Measurements from ENCODE around the gene ORMDL1.
"Not testable (repeated sequence)": the region's sequence is repeated elsewhere in the genome, so short reads cannot be mapped to it uniquely, and the experiment has no call there.

ORMDL1 gene

GRCh38 chr2:189770590-189771322 lies 13.4 kb downstream of the ORMDL1 start:
- DNase-seq = no peak

DNA sequence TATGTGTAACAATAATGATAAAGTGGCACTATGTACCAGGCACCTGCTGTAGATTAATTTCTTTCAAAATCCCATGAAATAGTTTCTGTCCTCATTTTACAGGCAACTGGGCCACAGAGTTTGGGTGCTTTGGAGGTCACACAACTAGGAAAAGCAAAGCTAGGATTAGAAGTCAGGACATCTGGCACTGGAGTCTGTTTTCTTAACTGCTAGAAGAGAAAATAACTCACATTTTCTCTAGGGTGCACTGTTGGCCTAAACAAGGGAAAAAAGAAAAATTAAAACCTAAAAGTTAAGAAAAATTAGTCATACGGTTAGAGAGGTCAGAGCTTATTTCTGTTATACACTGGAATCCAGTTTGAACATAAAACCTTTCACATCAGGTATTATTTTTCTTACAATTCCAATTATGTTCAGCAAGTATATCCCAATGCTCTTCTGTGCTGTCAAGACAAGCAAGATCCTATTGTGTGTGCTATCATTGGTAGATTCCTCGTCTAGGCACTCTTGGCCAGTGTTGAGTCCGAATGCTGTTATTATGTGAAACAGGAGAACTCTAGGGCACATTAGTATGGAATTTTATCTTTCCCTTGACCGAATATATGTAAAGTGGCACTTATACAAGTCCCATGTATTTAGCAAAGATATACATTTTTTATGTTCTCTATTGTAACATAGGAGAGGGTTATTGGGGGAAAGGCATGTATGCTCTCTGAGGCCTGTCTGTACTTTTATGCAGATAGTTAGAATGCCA lies 20.1 kb downstream of the ORMDL1 start:
- no peak for DNase-seq

- peak; percentile 89 for DNase-seq
These were observed 21.4 kb downstream of the ORMDL1 start, which contains the start of gene OSGEPL1 for GRCh38 chr2:189762551-189763298. Gene OSGEPL1, minus strand, starts transcription at chr2:189762792. Its CDS starts 1,152 bp downstream, at chr2:189761640.

DNA sequence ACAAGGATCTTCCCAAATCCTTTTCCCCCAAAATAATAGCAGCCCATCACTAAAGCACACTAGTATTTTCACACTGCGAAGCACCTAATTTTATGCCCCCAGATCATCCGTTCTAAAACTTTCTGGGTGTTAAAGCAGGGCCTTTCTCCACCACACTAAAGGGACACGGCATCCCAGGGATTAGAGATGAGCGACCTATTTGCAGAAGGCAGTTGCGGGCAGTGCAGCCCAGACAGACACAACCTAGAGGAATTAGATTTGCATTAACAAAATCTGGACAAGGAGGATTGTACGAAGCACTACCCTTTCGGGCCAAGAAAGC lies 21.9 kb downstream of the ORMDL1 start:
- no peak for DNase-seq

DNA sequence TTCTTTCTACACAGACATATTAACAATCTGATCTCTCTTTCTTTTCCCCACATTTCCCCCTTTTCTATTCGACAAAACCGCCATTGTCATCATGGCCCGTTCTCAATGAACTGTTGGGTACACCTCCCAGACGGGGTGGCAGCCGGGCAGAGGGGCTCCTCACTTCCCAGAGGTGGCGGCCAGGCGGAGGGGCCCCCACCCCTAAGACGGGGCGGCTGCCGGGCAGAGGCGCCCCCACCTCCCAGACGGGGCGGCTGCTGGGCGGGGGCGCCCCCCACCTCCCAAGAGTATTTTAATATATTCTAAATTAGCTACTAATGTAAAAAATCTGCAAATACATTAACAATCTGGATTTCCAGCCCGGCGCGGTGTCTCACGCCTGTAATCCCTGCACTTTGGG lies 24.0 kb downstream of the ORMDL1 start:
- not testable (repeated sequence) for DNase-seq

GRCh38 chr2:189756311-189756952 lies 27.7 kb downstream of the ORMDL1 start:
- no peak for DNase-seq

DNA sequence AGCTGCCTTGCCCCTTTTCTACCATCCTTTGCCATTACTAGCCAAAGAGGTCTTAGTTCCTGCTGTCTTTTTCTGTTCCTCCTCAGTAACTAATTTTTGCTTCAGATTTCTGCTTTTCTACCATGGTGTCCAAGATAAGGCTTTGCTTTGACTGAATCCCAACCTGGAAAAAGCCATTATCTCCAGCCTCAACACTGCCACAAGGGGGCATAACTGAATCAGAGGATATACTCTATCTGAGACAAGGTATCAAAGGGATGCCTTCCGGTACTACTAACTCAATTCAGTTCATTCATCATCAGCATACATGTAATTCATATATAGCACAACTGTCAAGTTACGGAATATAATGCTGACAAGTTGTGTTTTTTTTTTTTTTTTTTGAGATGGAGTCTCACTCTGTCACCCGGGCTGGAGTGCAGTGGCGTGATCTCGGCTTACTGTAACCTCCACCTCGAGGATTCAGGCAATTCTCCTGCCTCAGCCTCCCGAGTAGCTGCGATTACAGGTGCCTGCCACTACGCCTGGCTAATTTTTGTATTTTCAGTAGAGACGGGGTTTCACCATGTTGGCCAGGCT lies 33.0 kb downstream of the ORMDL1 start:
- DNase-seq = no peak

- no peak for DNase-seq
These were observed 54.7 kb downstream of the ORMDL1 start for GRCh38 chr2:189729430-189729829.

DNA sequence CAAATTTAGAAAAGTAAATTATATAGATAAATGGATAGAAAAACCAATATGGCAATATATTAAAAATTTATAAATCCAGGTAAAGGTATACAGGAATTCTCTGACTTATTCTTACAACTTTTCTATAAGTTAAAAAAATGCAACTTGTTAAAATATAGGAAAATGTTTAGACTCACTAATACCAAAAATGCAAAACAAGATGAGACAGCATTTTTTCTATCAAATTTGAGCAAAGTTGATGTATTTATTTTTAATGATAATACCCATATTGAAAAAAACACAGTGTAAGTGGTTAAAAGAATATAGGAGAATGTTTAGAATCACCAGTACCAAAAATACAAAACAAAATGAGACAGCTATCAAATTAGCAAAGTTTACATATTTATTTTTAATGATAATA lies 57.3 kb downstream of the ORMDL1 start:
- DNase-seq = no peak

DNA sequence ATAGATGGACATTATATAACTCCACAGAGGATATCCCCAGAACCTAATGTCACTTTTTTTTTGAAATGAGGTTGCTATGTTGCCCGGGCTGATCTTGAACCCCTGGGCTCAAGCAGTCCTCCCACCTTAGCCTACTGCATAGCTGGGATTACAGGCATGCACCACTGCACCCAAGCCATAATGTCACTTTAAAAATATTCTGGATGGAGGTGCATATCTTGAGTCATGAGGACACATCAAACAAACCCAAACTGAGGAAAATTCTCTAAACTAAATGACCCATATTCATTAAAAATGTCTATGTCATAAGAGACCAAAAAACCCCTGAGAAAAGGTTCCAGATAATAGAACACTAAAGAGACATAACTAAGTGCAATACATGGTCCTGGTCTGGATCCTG lies 57.9 kb downstream of the ORMDL1 start:
- no peak for DNase-seq

- no peak for DNase-seq
These were observed 60.9 kb downstream of the ORMDL1 start for GRCh38 chr2:189723192-189723591.

Data from NCI-H774 (cell line).